PC-9 (cell line): Measurements from ENCODE around the gene TFB2M. TPM values are rescaled to one million over a fixed set of nuclear protein-coding genes. Genes with fewer than 3 reads are reported as not detected.

Experiments
- BruUV-seq: library from RNA; stranded (reverse); fragments of 400-500 nt; replicated peaks from 2 replicates; lab custom pipeline; 2021; lab: Mats Ljungman, UMichigan
- CTCF ChIA-PET: fragments of 300-600 bp; sonication (Branson Sonifier 250); formaldehyde crosslinking; loops from one replicate; lab custom pipeline; 2022; ENCODE audit warnings: antibody characterized with exemption; lab: Charles Lee
- POLR2A ChIA-PET: fragments of 300-600 bp; sonication (Branson Sonifier 250); formaldehyde crosslinking; loops from one replicate; lab custom pipeline; 2022; ENCODE audit warnings: antibody characterized with exemption; ENCODE audit not compliant: unreplicated experiment; lab: Charles Lee
- DNase-seq, 2 experiments: peaks; one replicate each; pipeline versions ENCODE4 v3.0.0 to v3.0.0-alpha.2; 2015 to 2022; ENCODE audit warnings: mixed read lengths in 1 of 2
- H2AFZ ChIP-seq: fragments of 200-600 bp; sonication (generic); 2 replicates; pipeline ENCODE4 v1.8.1; 2017; ENCODE audit warnings: antibody characterized with exemption
- H3F3A ChIP-seq: fragments of 200-600 bp; sonication (generic); 2 replicates; pipeline ENCODE4 v1.8.1; 2017; ENCODE audit warnings: antibody characterized with exemption, mild to moderate bottlenecking, low read depth; ENCODE audit not compliant: insufficient read depth
- H3K27ac ChIP-seq: fragments of 200-600 bp; sonication (generic); 2 replicates; pipeline ENCODE4 v1.6.1; 2016; ENCODE audit warnings: mixed run types
- H3K27me3 ChIP-seq: fragments of 200-600 bp; sonication (generic); 2 replicates; pipeline ENCODE4 v1.6.1; 2016; ENCODE audit warnings: low read depth, mixed run types; ENCODE audit not compliant: insufficient read depth
- H3K36me3 ChIP-seq: fragments of 200-600 bp; sonication (generic); 2 replicates; pipeline ENCODE4 v1.6.1; 2016; ENCODE audit warnings: low read depth, mixed run types
- H3K4me1 ChIP-seq: fragments of 200-600 bp; sonication (generic); replicated peaks from 2 replicates; pipeline ENCODE4 v1.6.1; 2016; ENCODE audit warnings: mixed run types; ENCODE audit not compliant: insufficient read depth
- H3K4me2 ChIP-seq: fragments of 200-600 bp; sonication (generic); 2 replicates; pipeline ENCODE4 v1.6.1; 2017; ENCODE audit warnings: mixed run types
- H3K4me3 ChIP-seq: fragments of 200-600 bp; sonication (generic); 2 replicates; pipeline ENCODE4 v1.6.1; 2016; ENCODE audit warnings: mixed run types
- H3K79me2 ChIP-seq: fragments of 200-600 bp; sonication (generic); 2 replicates; pipeline ENCODE4 v1.6.1; 2017; ENCODE audit warnings: low read depth, mixed run types
- H3K9me2 ChIP-seq: fragments of 200-600 bp; sonication (generic); 2 replicates; pipeline ENCODE4 v1.8.1; 2017; ENCODE audit warnings: mild to moderate bottlenecking; ENCODE audit not compliant: insufficient read depth
- H3K9me3 ChIP-seq: fragments of 200-600 bp; sonication (generic); 2 replicates; pipeline ENCODE4 v1.8.1; 2016; ENCODE audit warnings: low read depth; ENCODE audit not compliant: insufficient read depth
- H4K20me1 ChIP-seq: fragments of 200-600 bp; sonication (generic); 2 replicates; pipeline ENCODE4 v1.8.1; 2017; ENCODE audit not compliant: insufficient read depth
- EZH2 ChIP-seq: fragments of 200-600 bp; sonication (generic); IDR thresholded peaks from 2 replicates; pipeline ENCODE4 v1.8.0; 2017; ENCODE audit warnings: antibody characterized with exemption, low read depth
- intact Hi-C: fragments of 100-400 bp; cut with micrococcal nuclease; formaldehyde crosslinking; loops from one replicate; pipeline ENCODE4 v1.10.0; 2022; ENCODE audit not compliant: unreplicated experiment
- total RNA-seq: library from RNA; stranded (reverse); gene quantifications from 2 replicates; pipeline ENCODE4 v1.2.3, GENCODE V29; 2021
- TF ChIP-seq, protein P1 (sequence below): fragments of 200-600 bp; sonication (generic); conservative IDR thresholded peaks from 2 replicates; pipeline ENCODE4 v1.6.1; 2017; ENCODE audit warnings: mixed run types, antibody characterized with exemption, mild to moderate bottlenecking, moderate library complexity

TFB2M gene
- total RNA-seq, 1 experiment from 2014 or later, result 16.2 TPM

DNA sequence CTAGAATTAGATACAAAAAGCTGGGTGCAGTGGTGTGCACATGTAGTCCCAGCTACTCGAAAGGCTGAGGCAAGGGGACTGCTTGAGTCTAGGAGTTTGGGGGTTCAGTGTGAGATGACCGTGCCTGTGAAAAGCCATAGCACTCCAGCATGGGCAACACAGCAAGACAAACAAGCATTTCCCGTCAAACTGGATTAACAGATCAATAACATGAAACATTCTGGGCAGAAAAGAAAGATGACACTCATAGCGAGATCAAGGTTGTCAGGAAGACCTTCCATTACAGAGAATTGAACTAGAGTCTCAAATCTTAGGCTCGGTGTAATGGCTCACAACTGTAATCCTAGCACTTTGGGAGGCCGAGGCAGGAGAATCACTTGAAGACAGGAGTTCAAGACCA, 14.0 kb downstream of the TFB2M start:
- H3K9me3 ChIP-seq, result no peaks in the 10 kb centered on the region
- no peak overlapping the region for H2AFZ ChIP-seq
- no peak for DNase-seq
- no peak overlapping the region for H3K27ac ChIP-seq
- no peaks in the 10 kb centered on the region for H3K27me3 ChIP-seq
- intact Hi-C loops, result no loop called here
- BruUV-seq, result no TSS peak
- no peak overlapping the region for H3K4me2 ChIP-seq
- no peak for TF ChIP-seq EZH2
- TF ChIP-seq, protein P1, sequence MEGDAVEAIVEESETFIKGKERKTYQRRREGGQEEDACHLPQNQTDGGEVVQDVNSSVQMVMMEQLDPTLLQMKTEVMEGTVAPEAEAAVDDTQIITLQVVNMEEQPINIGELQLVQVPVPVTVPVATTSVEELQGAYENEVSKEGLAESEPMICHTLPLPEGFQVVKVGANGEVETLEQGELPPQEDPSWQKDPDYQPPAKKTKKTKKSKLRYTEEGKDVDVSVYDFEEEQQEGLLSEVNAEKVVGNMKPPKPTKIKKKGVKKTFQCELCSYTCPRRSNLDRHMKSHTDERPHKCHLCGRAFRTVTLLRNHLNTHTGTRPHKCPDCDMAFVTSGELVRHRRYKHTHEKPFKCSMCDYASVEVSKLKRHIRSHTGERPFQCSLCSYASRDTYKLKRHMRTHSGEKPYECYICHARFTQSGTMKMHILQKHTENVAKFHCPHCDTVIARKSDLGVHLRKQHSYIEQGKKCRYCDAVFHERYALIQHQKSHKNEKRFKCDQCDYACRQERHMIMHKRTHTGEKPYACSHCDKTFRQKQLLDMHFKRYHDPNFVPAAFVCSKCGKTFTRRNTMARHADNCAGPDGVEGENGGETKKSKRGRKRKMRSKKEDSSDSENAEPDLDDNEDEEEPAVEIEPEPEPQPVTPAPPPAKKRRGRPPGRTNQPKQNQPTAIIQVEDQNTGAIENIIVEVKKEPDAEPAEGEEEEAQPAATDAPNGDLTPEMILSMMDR, result no peak
- H3K36me3 ChIP-seq, result peaks cover 5% of the 10 kb centered on the region; the same call in 1 of the 2 replicates
- CTCF ChIA-PET, result no interaction called here
- no peaks in the 10 kb centered on the region; the same call in 1 of the 2 replicates for H4K20me1 ChIP-seq
- no peaks in the 10 kb centered on the region for H3K4me1 ChIP-seq
- H3K79me2 ChIP-seq, result 0 out of 2 replicates have a peak, but pooled peaks cover 2% of the 10 kb centered on the region
- POLR2A ChIA-PET, result no interaction called here
- no peaks in the 10 kb centered on the region for H3F3A ChIP-seq
- no peak overlapping the region for H3K4me3 ChIP-seq
- no peaks in the 10 kb centered on the region for H3K9me2 ChIP-seq

DNA sequence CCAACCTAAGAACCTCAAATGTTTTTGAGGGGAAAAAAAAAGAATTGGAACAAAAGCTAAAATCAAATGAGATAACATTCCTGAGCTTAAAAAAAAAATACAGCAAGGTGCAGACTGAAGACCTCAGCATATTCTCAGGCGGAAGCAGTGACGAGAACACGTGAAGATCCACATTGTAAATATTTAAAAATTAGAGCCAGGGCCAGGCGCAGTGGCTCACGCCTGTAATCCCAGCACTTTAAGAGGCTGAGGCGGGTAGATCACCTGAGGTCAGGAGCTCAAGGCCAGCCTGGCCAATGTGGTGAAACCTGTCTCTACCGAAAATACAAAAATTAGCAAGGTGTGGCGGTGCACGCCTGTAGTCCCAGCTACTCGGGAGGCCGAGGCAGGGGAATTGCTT, 15.7 kb downstream of the TFB2M start:
- H4K20me1 ChIP-seq, result no peaks in the 10 kb centered on the region; the same call in 1 of the 2 replicates
- no peak overlapping the region for H3K4me2 ChIP-seq
- BruUV-seq, result no TSS peak
- H3K27ac ChIP-seq, result no peak overlapping the region
- CTCF ChIA-PET, result no interaction called here
- no peak overlapping the region for H3K4me3 ChIP-seq
- DNase-seq, result no peak
- no peaks in the 10 kb centered on the region for H3K9me2 ChIP-seq
- TF ChIP-seq, protein P1, result no peak
- no peak for TF ChIP-seq EZH2
- H3K79me2 ChIP-seq, result 0 out of 2 replicates have a peak, but pooled peaks cover 2% of the 10 kb centered on the region
- POLR2A ChIA-PET, result no interaction called here
- no peaks in the 10 kb centered on the region for H3K9me3 ChIP-seq
- no peaks in the 10 kb centered on the region for H3F3A ChIP-seq
- no peaks in the 10 kb centered on the region for H3K27me3 ChIP-seq
- intact Hi-C loops, result no loop called here
- no peaks in the 10 kb centered on the region for H3K4me1 ChIP-seq
- H2AFZ ChIP-seq, result no peak overlapping the region
- peaks cover 5% of the 10 kb centered on the region; the same call in 1 of the 2 replicates for H3K36me3 ChIP-seq

DNA sequence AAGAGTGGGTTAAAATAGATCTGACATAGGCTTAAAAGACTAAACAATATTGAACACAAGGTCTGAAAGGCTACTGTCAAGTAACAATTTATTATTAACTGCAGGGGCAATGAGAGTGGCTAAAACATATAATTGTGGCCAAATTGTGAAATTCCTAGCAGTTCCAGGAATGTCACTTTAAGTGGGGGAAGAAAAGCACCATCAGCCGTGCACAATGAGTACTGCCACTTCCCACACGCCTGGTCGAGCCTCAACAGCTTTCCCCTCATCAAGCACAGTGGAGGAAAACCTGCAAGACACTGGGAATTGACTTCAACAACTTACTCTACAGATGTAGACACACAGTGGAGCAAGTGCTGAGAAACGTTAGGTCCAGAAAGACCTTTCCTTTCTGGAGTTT, 16.4 kb downstream of the TFB2M start:
- no peak overlapping the region for H2AFZ ChIP-seq
- H3K79me2 ChIP-seq, result 0 out of 2 replicates have a peak, but pooled peaks cover 2% of the 10 kb centered on the region
- ChIA-PET CTCF (no interaction called here), POLR2A (no interaction called here)
- no peaks in the 10 kb centered on the region for H3K27me3 ChIP-seq
- no peak overlapping the region for H3K4me2 ChIP-seq
- H3F3A ChIP-seq, result no peaks in the 10 kb centered on the region
- intact Hi-C loops, result no loop called here
- no peaks in the 10 kb centered on the region; the same call in 1 of the 2 replicates for H4K20me1 ChIP-seq
- DNase-seq, result no peak
- H3K27ac ChIP-seq, result no peak overlapping the region
- H3K9me3 ChIP-seq, result no peaks in the 10 kb centered on the region
- H3K36me3 ChIP-seq, result peaks cover 5% of the 10 kb centered on the region; the same call in 1 of the 2 replicates
- no peaks in the 10 kb centered on the region for H3K9me2 ChIP-seq
- BruUV-seq, result no TSS peak
- TF ChIP-seq EZH2, result no peak
- TF ChIP-seq, protein P1, result no peak
- H3K4me1 ChIP-seq, result no peaks in the 10 kb centered on the region
- no peak overlapping the region for H3K4me3 ChIP-seq
